HFFc6 (cell line): ENCODE results near the gene RIPPLY2. TPM values are rescaled to one million over a fixed set of nuclear protein-coding genes. Genes with fewer than 3 reads are reported as not detected.

Experiments
- DNase-seq: peaks from one replicate; pipeline ENCODE4 v3.0.0-alpha.2; 2018
- H3K27ac Mint-ChIP-seq: 2 replicates; pipeline ENCODE4 v1.8.0; 2020; ENCODE audit warnings: mild to moderate bottlenecking, mixed read lengths
- H3K27me3 Mint-ChIP-seq: 2 replicates; pipeline ENCODE4 v1.8.0; 2021; ENCODE audit warnings: mild to moderate bottlenecking, moderate library complexity, mixed read lengths; ENCODE audit not compliant: insufficient read depth
- H3K36me3 Mint-ChIP-seq: 2 replicates; pipeline ENCODE4 v1.8.0; 2021; ENCODE audit warnings: low read depth, mixed read lengths
- H3K4me1 Mint-ChIP-seq: 2 replicates; pipeline ENCODE4 v1.8.0; 2020; ENCODE audit warnings: low read depth, mixed read lengths
- H3K4me3 Mint-ChIP-seq: 2 replicates; pipeline ENCODE4 v1.8.0; 2020; ENCODE audit warnings: mild to moderate bottlenecking, moderate library complexity, mixed read lengths
- H3K9me3 Mint-ChIP-seq: 2 replicates; pipeline ENCODE4 v1.8.0; 2020; ENCODE audit warnings: mild to moderate bottlenecking, mixed read lengths
- CTCF ChIP-seq: fragments of 200-600 bp; sonication (generic); IDR thresholded peaks from 2 replicates; pipeline ENCODE4 v1.5.0; 2021; ENCODE audit warnings: antibody characterized with exemption, mild to moderate bottlenecking
- total RNA-seq, 6 experiments: library from RNA; stranded (reverse); fragmentation: NEBNext Ultra II Directional; extraction: Animal tissue kit (Norgen Biotek cat#: 25700); gene quantifications; 2 replicates in 1 of 6; 3 replicates in 5 of 6; pipeline ENCODE4 v1.2.3, GENCODE V29; 2021

RIPPLY2 gene
- total RNA-seq, 6 experiments from 2014 or later, result not detected

GRCh38 chr6:83860782-83861495 lies 7.8 kb downstream of the RIPPLY2 start:
- peak overlapping the region; percentile 89 for H3K27ac Mint-ChIP-seq

DNA sequence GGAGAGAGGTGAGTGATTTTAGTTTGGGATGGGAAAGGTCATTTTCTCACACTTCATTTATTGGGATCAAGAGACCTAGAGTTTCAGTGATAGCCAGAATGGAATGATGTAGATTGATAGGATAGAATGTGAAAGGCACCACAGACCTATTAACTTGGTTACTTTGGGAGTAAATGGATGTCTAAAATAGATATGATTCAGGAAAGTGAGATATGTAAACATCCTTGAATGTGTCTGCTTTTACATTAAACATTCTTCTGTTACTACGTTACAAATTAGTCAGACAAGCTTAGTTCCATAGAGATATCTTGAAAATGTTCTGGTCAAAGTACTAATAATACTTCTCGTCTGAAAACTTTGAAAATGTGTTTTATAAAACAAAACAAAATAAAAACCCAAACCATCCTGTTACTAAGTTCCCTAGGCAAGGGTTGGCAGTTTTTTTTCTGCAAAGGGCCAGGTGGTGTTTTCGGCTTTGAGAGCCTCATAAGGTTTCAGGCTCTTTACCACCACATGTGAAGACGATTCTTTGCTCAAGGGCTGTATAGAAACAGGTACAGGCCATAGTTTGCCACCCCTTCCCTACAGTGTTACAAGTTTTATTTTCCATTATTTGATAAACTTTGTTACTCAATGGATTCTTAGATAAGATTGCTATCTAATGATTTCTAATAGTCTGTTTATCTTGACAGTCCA lies 9.8 kb downstream of the RIPPLY2 start:
- Mint-ChIP-seq H3K4me1 (peaks cover 53% of the 10 kb centered on the region), H3K27ac (peak overlapping the region; percentile 31; the same call in 1 of the 2 replicates), H3K36me3 (peaks cover 12% of the 10 kb centered on the region; the same call in 1 of the 2 replicates), H3K9me3 (no peaks in the 10 kb centered on the region), H3K27me3 (no peaks in the 10 kb centered on the region), H3K4me3 (peak overlapping the region; percentile 4; the same call in 1 of the 2 replicates)
- no peak for DNase-seq
- no peak for TF ChIP-seq CTCF

More at GRCh38 chr6:83860782-83861495, 7.8 kb downstream of the RIPPLY2 start:
- Mint-ChIP-seq H3K4me1 (peaks cover 39% of the 10 kb centered on the region), H3K27me3 (no peaks in the 10 kb centered on the region), H3K9me3 (no peaks in the 10 kb centered on the region), H3K4me3 (peak overlapping the region; percentile 98), H3K36me3 (peaks cover 8% of the 10 kb centered on the region; the same call in 1 of the 2 replicates)
- TF ChIP-seq CTCF, result no peak
- no peak for DNase-seq

DNA sequence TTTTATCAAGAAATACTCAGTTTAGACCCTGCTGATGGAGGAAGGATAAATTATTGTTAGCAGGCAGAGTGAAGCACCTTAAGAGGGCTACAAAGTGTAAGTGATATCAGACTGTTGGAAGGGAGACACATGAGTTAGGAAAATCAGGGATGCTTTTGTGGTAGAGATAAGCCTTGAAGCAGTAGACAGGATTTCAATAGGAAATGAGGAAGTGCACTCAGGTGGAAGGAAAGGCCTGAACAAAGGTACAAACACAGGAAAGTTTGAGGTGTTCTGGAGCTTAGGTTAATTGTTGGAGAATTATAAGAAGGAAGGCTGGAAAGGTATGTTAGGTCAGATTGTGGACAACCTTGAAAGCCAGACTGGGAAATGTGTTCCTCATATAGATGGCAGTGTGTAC lies 13.9 kb downstream of the RIPPLY2 start:
- DNase-seq, result no peak
- Mint-ChIP-seq H3K36me3 (peaks cover 12% of the 10 kb centered on the region; the same call in 1 of the 2 replicates), H3K4me3 (peak overlapping the region; percentile 11), H3K4me1 (peaks cover 42% of the 10 kb centered on the region), H3K9me3 (no peaks in the 10 kb centered on the region), H3K27me3 (no peaks in the 10 kb centered on the region), H3K27ac (peak overlapping the region; percentile 92)
- TF ChIP-seq CTCF, result no peak

DNA sequence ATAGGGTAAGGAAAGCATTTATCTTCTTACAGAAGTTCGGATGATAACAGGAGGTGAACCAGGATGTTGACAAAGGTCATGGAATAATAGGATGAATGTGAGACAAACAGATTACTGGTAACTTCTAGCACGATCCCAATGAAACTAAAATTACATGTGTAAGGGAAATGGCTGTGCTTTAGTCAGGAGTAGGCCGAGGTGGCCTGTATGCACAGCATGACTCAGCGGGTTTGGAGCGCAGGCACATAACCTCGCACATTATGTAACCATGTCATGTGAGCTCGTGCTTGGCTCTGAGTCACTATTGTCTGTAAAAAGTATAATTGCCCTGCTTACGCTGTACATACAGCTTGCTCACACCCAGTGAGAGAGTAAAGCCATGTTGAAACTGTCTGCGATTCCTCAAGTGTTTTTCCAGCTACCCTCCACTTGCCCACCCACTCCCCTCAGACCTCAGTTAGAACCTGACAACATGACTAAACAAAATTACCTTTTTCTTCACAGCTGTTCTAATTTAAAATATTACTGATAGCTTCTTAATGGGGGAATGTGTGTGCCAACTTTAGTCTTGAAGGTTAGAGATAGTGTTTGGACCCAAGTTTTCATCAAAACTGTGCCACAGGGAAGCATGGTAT lies 14.5 kb downstream of the RIPPLY2 start:
- no peaks in the 10 kb centered on the region for H3K9me3 Mint-ChIP-seq
- peak overlapping the region; percentile 67 for H3K4me3 Mint-ChIP-seq
- no peak for TF ChIP-seq CTCF
- H3K36me3 Mint-ChIP-seq, result peaks cover 12% of the 10 kb centered on the region; the same call in 1 of the 2 replicates
- peak overlapping the region; percentile 92 for H3K27ac Mint-ChIP-seq
- DNase-seq, result peak; percentile 98
- H3K4me1 Mint-ChIP-seq, result peaks cover 36% of the 10 kb centered on the region
- H3K27me3 Mint-ChIP-seq, result no peaks in the 10 kb centered on the region

DNA sequence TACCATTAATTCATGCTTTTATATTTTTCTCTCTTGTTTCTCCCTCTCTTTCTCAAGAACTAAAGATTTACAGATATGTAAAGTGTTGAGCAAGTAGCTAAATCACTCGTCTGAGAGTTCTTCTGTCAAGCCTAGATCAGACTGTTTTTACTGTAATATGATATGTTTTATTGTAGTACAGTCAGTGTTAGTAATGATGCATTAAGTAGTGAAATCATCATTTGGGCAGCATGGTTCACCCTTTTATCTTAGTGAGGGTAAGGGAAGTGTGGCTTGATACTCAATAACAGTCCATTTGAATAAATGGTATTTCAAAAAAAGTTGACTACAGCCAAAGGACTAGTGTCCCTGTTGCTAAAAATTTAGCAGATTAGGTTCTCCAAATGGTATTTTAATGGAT lies 15.5 kb downstream of the RIPPLY2 start:
- DNase-seq, result peak; percentile 64
- no peak for TF ChIP-seq CTCF
- Mint-ChIP-seq H3K27ac (peak overlapping the region; percentile 92), H3K36me3 (peaks cover 12% of the 10 kb centered on the region; the same call in 1 of the 2 replicates), H3K4me1 (peaks cover 27% of the 10 kb centered on the region), H3K27me3 (no peaks in the 10 kb centered on the region), H3K4me3 (peak overlapping the region; percentile 67), H3K9me3 (no peaks in the 10 kb centered on the region)
